Activated T-helper 1 cell treated with anti-CD3 and anti-CD28 coated beads, Interleukin-12 subunit alpha, Interleukin-12 subunit beta, Interleukin-2, Interleukin-4 antibody, amounts not matched to agents 30 ng/mL and 10 ng/mL and 1 ng/mL, durations not matched to agents 14 hours and 24 hours and 36 hours (primary cell): Measurements from ENCODE around the gene EPC1. TPM values are rescaled to one million over a fixed set of nuclear protein-coding genes. Genes with fewer than 3 reads are reported as not detected.

Experiments
- DNase-seq: peaks from one replicate; pipeline ENCODE4 v3.0.0; 2021; ENCODE audit warnings: low spot score
- H3K27ac Mint-ChIP-seq: one replicate; pipeline ENCODE4 v1.8.0; 2021; ENCODE audit warnings: mild to moderate bottlenecking, mixed read lengths
- H3K27me3 Mint-ChIP-seq: one replicate; pipeline ENCODE4 v1.8.0; 2022; ENCODE audit warnings: mild to moderate bottlenecking, moderate library complexity, mixed read lengths; ENCODE audit not compliant: insufficient read depth
- H3K36me3 Mint-ChIP-seq: one replicate; pipeline ENCODE4 v1.8.0; 2021; ENCODE audit warnings: low read depth, mixed read lengths
- H3K4me1 Mint-ChIP-seq: one replicate; pipeline ENCODE4 v1.8.0; 2021; ENCODE audit warnings: low read depth, mixed read lengths
- H3K4me3 Mint-ChIP-seq: one replicate; pipeline ENCODE4 v1.8.0; 2021; ENCODE audit warnings: mild to moderate bottlenecking, moderate library complexity, mixed read lengths
- H3K9me3 Mint-ChIP-seq: one replicate; pipeline ENCODE4 v1.8.0; 2021; ENCODE audit warnings: mixed read lengths
- intact Hi-C: fragments of 100-400 bp; cut with micrococcal nuclease; formaldehyde crosslinking; loops from one replicate; pipeline ENCODE4 v1.15.1; 2024
- total RNA-seq: library from RNA; stranded (reverse); gene quantifications from 2 replicates; pipeline ENCODE4 v1.2.3, GENCODE V29; 2022

The EPC1 gene
- total RNA-seq, 1 donor from 2014 or later: 37.8 TPM

DNA sequence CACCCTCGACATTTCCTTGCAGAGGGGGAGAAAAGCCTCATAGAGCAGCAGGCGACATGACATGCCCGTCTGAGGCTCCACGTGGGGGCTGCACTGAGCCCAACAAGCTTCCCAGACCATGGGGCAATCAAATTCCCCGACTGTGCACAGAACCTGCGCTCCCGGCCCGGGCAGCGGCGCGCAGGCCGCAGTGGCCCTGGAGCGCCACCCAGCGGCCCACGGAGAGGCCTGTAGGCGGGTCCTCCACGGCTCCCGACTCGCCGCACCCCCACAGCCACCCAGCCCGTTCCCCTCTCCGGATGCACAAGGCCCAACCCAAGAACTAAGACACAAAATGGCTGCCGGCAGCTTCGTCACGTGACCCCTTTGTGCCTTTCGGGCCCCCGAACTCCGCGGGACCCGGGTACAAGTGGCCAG lies 816 bp downstream of the EPC1 start:
- H3K27me3 Mint-ChIP-seq: no peaks in the 10 kb centered on the region
- peak overlapping the region; percentile 98 for H3K27ac Mint-ChIP-seq
- DNase-seq: peak; percentile 93
- H3K4me1 Mint-ChIP-seq: peaks cover 70% of the 10 kb centered on the region
- no peaks in the 10 kb centered on the region for H3K9me3 Mint-ChIP-seq
- peak overlapping the region; percentile 94 for H3K4me3 Mint-ChIP-seq
- peaks cover 23% of the 10 kb centered on the region for H3K36me3 Mint-ChIP-seq
- intact Hi-C loops: loop anchor here (1.0 to 10.0 kb wide), 11 partner anchors 14 to 1911 kb away; partner anchors contain the start of genes ARHGAP12, KIF5B and MAP3K8

DNA sequence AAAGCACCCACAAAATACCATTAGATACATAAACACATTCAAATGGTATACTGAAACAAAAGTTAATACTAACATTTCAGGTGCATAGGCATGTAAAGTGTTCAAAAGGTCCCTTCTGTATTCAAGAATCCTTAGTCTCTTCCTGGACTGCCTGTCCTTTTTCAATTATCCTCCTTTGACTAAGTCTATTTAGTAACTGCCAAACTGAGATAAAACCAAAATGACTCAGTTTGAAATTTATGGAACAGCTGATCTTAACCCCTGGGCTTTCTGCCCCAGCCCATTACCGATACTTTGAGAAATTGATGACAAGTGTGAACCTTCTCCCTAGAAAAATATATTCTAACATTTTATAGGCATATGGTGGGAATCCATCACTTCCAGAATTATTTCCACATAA lies 5.4 kb downstream of the EPC1 start:
- no peaks in the 10 kb centered on the region for H3K9me3 Mint-ChIP-seq
- peaks cover 33% of the 10 kb centered on the region for H3K36me3 Mint-ChIP-seq
- intact Hi-C loops: loop anchor here (5.0 to 10.0 kb wide), 3 partner anchors 34 to 1907 kb away; partner anchors contain the start of genes ARHGAP12 and MAP3K8
- DNase-seq: no peak
- no peak overlapping the region for H3K4me3 Mint-ChIP-seq
- no peaks in the 10 kb centered on the region for H3K27me3 Mint-ChIP-seq
- H3K27ac Mint-ChIP-seq: peak overlapping the region; percentile 36
- peaks cover 75% of the 10 kb centered on the region for H3K4me1 Mint-ChIP-seq

DNA sequence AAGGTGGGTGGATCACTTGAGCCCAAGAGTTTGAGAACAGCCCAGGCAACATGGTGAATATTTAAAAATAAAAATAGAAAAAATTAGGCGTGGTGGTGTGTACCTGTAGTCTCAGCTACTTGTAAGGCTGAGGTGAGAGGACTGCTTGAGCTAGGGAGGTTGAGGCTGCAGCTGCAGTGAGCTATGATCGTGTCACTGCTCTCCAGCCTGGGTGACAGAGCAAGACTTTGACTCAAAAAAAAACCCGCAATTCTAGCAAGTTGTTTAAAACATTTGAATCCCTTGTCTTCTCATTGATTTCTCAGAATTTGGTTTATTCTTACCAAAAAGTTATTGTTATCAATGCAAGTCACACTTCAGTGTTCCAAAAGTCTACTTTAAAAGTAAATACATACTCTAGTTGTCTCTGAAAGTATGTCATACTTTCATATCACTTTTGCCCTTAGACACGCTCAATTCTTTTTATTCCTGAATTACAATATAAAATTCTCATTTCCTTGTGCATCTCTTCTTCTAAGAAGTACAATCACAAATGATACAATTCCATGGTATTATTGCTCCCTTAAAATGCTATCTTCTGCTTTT lies 6.3 kb downstream of the EPC1 start:
- Mint-ChIP-seq H3K4me1 (peaks cover 81% of the 10 kb centered on the region), H3K27ac (peak overlapping the region; percentile 13), H3K27me3 (no peaks in the 10 kb centered on the region), H3K36me3 (peaks cover 38% of the 10 kb centered on the region), H3K9me3 (no peaks in the 10 kb centered on the region), H3K4me3 (no peak overlapping the region)
- intact Hi-C loops: loop anchor here (1.0 to 10.0 kb wide), 4 partner anchors 8 to 1906 kb away; partner anchors contain the start of genes ARHGAP12 and MAP3K8
- no peak for DNase-seq

DNA sequence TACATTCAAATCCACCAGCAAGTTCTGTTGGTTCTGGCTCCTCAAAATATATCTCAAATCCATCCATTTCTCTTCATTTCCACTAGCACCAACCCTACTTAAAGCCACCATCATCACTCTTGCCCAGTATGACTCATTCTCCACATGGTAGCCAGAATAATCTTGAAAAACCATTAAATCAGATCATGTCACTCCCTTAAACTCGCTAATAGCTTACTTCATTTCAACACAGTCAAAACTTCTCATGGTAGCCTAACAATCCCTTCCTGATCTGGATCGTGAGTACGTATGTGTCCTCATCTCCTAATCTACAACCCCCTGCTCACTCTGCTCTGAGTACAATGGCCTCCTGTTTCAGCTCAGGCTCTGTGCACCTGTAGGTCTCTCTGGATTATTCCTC lies 8.7 kb downstream of the EPC1 start:
- intact Hi-C loops: no loop called here
- Mint-ChIP-seq H3K9me3 (no peaks in the 10 kb centered on the region), H3K27me3 (no peaks in the 10 kb centered on the region), H3K36me3 (peaks cover 25% of the 10 kb centered on the region), H3K4me3 (no peak overlapping the region), H3K4me1 (peaks cover 85% of the 10 kb centered on the region), H3K27ac (peak overlapping the region; percentile 53)
- DNase-seq: no peak

DNA sequence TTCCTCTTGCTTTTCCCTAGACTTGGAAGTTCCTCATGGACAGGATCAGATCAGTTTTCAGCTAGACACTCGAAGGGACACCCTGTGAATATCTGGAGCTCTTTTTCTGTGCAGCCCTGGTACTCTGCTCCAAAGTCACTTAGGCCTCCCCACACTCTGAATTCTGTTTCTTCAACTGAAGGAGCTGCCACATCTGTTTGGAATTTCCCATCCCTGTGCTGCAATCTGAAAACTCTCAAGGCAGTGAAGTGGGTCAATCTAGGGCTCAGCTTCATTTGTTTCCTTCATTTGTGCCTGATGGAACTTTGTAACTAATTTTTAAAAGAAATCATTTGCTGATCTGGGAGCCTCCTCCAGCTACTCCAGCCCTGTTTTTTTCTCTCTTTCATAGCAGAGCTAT lies 9.6 kb downstream of the EPC1 start:
- intact Hi-C loops: no loop called here
- Mint-ChIP-seq H3K4me3 (no peak overlapping the region), H3K27me3 (no peaks in the 10 kb centered on the region), H3K27ac (no peak overlapping the region), H3K4me1 (peaks cover 90% of the 10 kb centered on the region), H3K9me3 (no peaks in the 10 kb centered on the region), H3K36me3 (peaks cover 30% of the 10 kb centered on the region)
- no peak for DNase-seq

DNA sequence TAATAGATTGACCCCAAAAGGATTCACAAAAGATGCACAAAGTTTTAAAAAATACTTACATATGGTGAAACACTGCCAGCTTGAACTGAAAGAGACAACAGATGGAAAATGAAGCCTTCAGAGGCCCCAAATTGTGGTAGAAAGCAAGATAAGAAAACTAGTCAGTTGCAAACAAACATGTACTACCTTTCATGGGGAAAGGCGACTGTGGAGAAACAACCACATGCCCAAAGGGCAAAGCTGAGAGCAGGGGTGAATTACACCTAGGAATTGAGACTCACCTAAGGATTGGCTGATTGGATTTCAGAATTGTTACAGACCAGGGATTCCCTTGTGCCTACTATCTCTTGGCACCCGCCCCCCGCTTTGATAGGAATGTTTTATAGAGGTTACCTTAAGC lies 13.1 kb downstream of the EPC1 start:
- Mint-ChIP-seq H3K4me1 (peaks cover 95% of the 10 kb centered on the region), H3K27me3 (no peaks in the 10 kb centered on the region), H3K36me3 (peaks cover 28% of the 10 kb centered on the region), H3K4me3 (peak overlapping the region; percentile 80), H3K27ac (peak overlapping the region; percentile 97), H3K9me3 (no peaks in the 10 kb centered on the region)
- intact Hi-C loops: loop anchor here (5.0 kb wide), 3 partner anchors 182 to 798 kb away; partner anchors contain the start of gene KIF5B
- no peak for DNase-seq

DNA sequence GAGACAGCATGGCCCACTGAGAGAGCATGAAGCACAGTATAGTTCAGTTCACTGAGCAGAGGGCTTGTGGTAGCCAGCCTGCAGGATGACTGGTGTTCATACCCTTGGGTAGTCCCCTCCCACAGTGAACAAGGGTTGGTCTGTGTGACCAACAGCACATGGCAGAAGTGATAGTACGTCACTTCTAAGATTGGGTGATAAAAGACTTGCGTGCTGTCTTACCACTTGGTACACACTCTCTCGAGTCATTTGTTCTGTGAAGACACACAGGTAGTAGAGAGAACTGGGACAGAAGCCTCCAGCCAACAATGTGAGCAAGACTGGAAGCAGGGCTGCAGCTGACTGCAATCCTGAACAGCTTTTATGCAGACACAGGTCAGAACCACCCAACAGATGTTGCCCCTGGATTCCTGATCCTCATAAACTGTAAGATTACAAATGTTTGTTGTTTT lies 14.6 kb downstream of the EPC1 start:
- peak; percentile 71 for DNase-seq
- Mint-ChIP-seq H3K9me3 (no peaks in the 10 kb centered on the region), H3K4me3 (peak overlapping the region; percentile 80), H3K36me3 (peaks cover 17% of the 10 kb centered on the region), H3K27me3 (no peaks in the 10 kb centered on the region), H3K4me1 (peaks cover 93% of the 10 kb centered on the region), H3K27ac (peak overlapping the region; percentile 97)
- intact Hi-C loops: loop anchor here (1.0 to 5.0 kb wide), 10 partner anchors 8 to 800 kb away; partner anchors contain the start of gene KIF5B

DNA sequence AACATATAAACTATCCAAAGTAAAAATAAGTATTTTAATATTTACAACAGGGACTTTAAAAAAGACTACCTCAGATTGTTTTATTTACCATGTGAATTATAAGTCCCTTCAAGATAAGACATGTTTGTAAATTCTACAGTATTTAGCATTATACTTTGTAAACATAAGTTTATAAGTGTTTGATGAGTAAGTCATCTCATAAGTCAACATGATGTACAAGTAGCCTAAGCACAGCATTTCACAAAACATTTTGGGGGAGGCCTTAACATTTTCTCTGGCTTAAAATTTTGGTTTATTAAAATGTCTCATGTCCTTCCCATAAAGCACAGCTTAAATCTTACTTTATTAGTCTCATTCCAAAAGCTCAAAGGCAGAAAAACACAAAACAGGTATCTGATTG lies 15.4 kb downstream of the EPC1 start:
- peaks cover 23% of the 10 kb centered on the region for H3K36me3 Mint-ChIP-seq
- no peak overlapping the region for H3K4me3 Mint-ChIP-seq
- no peak for DNase-seq
- intact Hi-C loops: loop anchor here (1.0 to 5.0 kb wide), 10 partner anchors 9 to 801 kb away; partner anchors contain the start of gene KIF5B
- H3K27me3 Mint-ChIP-seq: no peaks in the 10 kb centered on the region
- peaks cover 93% of the 10 kb centered on the region for H3K4me1 Mint-ChIP-seq
- no peaks in the 10 kb centered on the region for H3K9me3 Mint-ChIP-seq
- peak overlapping the region; percentile 97 for H3K27ac Mint-ChIP-seq

DNA sequence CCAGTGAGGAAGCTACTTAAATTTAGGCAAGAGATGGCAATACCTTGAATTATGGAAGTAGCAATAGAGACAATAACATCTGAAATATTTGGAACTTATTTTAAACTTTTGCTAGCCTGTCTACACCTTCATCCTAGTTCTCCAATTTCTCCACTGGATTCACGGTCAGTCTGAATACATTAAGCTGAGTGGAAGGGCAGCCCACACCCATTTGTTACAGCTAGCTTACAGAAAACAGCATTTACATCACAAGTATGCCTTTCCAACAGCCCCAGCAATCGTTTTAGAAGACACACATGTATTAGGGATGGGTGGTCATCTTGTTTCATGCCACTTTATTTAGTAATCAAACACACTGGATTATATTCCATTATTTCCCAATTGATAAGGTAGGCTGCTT lies 16.7 kb downstream of the EPC1 start:
- H3K27me3 Mint-ChIP-seq: no peaks in the 10 kb centered on the region
- no peak overlapping the region for H3K27ac Mint-ChIP-seq
- peaks cover 86% of the 10 kb centered on the region for H3K4me1 Mint-ChIP-seq
- no peaks in the 10 kb centered on the region for H3K9me3 Mint-ChIP-seq
- intact Hi-C loops: loop anchor here (5.0 kb wide), 3 partner anchors 178 to 802 kb away; partner anchors contain the start of gene KIF5B
- peaks cover 13% of the 10 kb centered on the region for H3K36me3 Mint-ChIP-seq
- DNase-seq: no peak
- H3K4me3 Mint-ChIP-seq: no peak overlapping the region

DNA sequence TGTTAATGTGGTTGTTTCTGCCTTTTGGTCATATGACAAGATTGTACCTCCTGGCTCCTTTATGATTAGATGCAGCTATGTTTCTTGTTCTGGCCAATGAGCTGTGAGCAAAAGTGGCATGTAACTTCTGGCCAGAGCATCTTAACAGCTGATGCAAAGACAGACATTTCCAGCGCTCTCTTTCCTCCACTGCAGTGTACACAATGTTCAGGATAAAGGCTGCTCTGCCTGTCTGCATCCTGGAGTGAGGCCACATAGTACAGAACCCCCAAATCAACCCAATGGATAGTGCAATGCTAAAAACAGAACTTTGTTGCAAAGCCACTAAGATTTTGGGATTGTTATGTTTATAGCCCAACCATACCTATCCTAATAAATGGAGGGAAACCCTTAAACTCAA lies 17.9 kb downstream of the EPC1 start:
- no peak overlapping the region for H3K27ac Mint-ChIP-seq
- no peaks in the 10 kb centered on the region for H3K27me3 Mint-ChIP-seq
- no peaks in the 10 kb centered on the region for H3K9me3 Mint-ChIP-seq
- H3K4me3 Mint-ChIP-seq: no peak overlapping the region
- intact Hi-C loops: no loop called here
- peaks cover 75% of the 10 kb centered on the region for H3K4me1 Mint-ChIP-seq
- H3K36me3 Mint-ChIP-seq: peaks cover 11% of the 10 kb centered on the region
- DNase-seq: no peak

DNA sequence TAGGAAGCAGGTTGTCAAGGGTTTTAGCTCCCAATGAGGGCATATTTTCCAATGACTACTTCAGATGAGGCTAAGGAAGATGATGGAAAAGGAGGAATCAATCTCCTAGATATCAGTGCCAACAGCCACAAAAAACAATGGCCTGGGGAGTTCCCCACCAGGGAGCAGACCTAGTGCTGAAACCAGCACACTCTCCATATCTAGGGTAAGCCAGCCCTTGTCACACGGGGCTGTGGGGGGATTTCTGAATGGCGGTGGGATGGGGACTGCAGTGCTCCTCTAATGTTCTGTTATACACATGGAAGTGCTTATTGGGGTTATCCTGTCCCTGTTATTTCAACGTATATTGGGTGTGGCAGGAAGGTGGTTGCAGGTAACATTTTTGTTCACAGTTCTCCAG lies 18.5 kb downstream of the EPC1 start:
- no peaks in the 10 kb centered on the region for H3K9me3 Mint-ChIP-seq
- peaks cover 69% of the 10 kb centered on the region for H3K4me1 Mint-ChIP-seq
- H3K27me3 Mint-ChIP-seq: no peaks in the 10 kb centered on the region
- H3K4me3 Mint-ChIP-seq: no peak overlapping the region
- intact Hi-C loops: no loop called here
- H3K36me3 Mint-ChIP-seq: peaks cover 11% of the 10 kb centered on the region
- DNase-seq: no peak
- H3K27ac Mint-ChIP-seq: no peak overlapping the region

DNA sequence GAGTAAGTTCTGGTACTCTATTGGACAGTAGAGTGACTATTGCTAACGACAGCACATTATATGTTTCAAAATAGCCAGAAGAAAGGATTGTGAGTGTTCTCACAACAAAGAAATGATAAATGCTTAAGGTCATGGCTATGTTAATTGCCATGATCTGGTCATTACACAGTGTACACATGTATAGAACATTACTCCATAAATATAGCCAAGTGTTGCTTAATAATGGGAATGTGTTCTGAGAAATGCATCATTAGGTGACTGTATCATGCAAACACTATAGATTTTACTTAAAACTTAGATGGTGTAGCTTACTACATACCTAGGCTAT lies 19.6 kb downstream of the EPC1 start:
- intact Hi-C loops: no loop called here
- Mint-ChIP-seq H3K36me3 (peaks cover 9% of the 10 kb centered on the region), H3K4me1 (peaks cover 62% of the 10 kb centered on the region), H3K27ac (no peak overlapping the region), H3K27me3 (no peaks in the 10 kb centered on the region), H3K4me3 (no peak overlapping the region), H3K9me3 (no peaks in the 10 kb centered on the region)
- DNase-seq: no peak

DNA sequence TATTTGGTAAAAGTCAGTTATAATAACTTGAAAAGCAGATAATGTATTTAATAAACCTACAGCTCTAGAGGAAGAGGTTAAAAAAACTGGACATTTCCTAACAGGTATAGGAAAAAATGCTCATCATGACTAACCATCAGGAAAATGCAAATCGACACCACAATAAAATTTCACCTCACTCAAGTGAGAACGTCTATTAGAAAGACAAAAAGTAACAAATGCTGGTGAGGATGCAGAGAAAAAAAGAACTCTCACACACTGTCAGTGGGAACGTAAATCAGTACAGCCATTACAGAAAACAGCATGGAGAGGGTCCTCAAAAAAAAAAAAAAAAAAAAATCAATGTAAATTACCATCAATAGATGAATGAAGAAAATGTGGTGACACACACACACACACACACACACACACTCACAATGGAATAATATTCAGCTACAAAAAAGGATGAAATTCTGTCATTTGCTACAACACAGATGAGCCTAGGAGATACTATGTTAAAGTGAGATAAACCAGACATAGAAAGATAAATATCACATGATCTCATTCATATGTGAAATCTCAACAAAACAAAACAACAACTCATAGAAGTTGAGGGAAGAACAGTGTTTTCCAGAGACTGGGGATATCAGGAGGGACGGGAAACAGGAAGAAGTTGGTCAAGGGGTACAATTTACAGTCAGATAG lies 20.1 kb downstream of the EPC1 start:
- Mint-ChIP-seq H3K36me3 (peaks cover 9% of the 10 kb centered on the region), H3K27ac (peak overlapping the region; percentile 15), H3K27me3 (no peaks in the 10 kb centered on the region), H3K4me3 (no peak overlapping the region), H3K4me1 (peaks cover 59% of the 10 kb centered on the region), H3K9me3 (no peaks in the 10 kb centered on the region)
- intact Hi-C loops: no loop called here
- DNase-seq: no peak
